Activated T-cell treated with anti-CD3 and anti-CD28 coated beads, Interleukin-2, amount 50 U/mL, for 4 hours (primary cell): Measurements from ENCODE around the gene A4GALT. TPM values are rescaled to one million over a fixed set of nuclear protein-coding genes. Genes with fewer than 3 reads are reported as not detected.
A peak's percentile ranks its signal among the peaks of the same experiment; 100 is the strongest.

ENCODE experiments used
- ATAC-seq, 2 donors: fragments of 200-7000 bp; cut with Tn5 transposase; one replicate each; pipeline ENCODE4 v1.10.0; 2021
- DNase-seq: peaks from one replicate; pipeline ENCODE4 v3.0.0-alpha.2; 2020
- H3K27me3 Mint-ChIP-seq: one replicate; pipeline ENCODE4 v1.8.0; 2021; ENCODE audit warnings: low read depth, mixed read lengths
- H3K36me3 Mint-ChIP-seq: one replicate; pipeline ENCODE4 v1.8.0; 2022; ENCODE audit warnings: mixed read lengths; ENCODE audit not compliant: insufficient read depth
- H3K4me1 Mint-ChIP-seq: one replicate; pipeline ENCODE4 v1.8.0; 2021; ENCODE audit warnings: low read depth, mixed read lengths
- H3K4me3 Mint-ChIP-seq: one replicate; pipeline ENCODE4 v1.8.0; 2021; ENCODE audit warnings: mild to moderate bottlenecking, moderate library complexity, mixed read lengths
- H3K9me3 Mint-ChIP-seq: one replicate; pipeline ENCODE4 v1.8.0; 2021; ENCODE audit warnings: mixed read lengths
- total RNA-seq, 3 donors: library from RNA; stranded (reverse); gene quantifications; one replicate each; pipeline ENCODE4 v1.2.1, GENCODE V29; 2021

Gene A4GALT
- total RNA-seq, 3 donors from 2014 or later: not detected

DNA sequence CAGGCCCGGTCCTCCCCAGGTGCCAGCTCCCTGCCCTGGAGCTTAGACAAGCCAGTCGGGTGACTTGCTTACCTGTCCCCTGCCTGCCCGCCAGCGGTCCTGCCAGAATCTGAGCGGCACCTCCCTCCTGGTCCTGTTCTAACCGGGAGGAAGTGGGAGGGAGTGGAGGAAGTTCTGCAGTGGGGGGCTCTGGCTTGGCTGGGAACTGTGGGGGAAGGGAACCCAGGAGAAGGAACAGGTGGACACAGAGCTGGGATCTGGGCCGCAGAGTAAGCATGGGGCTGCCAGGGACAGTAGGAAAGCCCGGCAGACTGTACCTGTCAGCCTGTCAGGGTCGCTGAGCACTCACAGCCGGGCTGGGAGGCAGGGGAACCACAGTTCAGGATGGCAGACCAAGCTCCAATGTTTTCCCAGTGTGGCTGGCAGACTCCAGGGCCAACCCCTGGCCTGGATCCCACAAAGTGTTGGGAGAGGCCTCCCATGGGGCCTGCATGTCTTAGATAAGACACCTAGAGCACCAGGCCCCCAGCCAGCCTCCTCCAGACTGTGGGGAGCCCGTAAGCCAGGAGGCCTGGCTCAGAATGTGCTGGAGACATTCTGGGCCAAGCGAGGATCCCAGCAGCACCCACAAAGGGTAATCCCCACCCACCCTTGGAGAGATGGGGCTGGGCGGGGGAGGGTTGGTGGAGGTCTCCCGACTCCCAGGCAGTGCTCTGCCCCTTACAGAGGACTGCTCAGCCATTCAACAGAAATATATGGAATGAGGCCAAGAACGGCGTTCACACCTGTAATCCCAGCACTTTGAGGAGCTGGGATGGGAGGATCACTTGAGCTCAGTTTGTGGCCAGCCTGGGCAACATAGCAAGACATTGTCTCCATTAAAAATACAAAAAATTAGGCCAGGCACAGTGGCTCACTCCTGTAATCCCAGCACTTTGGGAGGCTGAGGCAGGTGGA, 73.8 kb downstream of the A4GALT start:
- Mint-ChIP-seq H3K36me3 (no peaks in the 10 kb centered on the region), H3K9me3 (no peaks in the 10 kb centered on the region)

GRCh38 chr22:42645938-42646568, 74.6 kb downstream of the A4GALT start:
- peaks cover 44% of the 10 kb centered on the region for H3K4me1 Mint-ChIP-seq
- H3K4me3 Mint-ChIP-seq: no peak overlapping the region
- no peaks in the 10 kb centered on the region for H3K27me3 Mint-ChIP-seq
- H3K36me3 Mint-ChIP-seq: no peaks in the 10 kb centered on the region
- no peak for DNase-seq
- H3K9me3 Mint-ChIP-seq: no peaks in the 10 kb centered on the region
- no peak for ATAC-seq

More for the DNA sequence above, 73.8 kb downstream of the A4GALT start:
- H3K27me3 Mint-ChIP-seq: no peaks in the 10 kb centered on the region
- DNase-seq: no peak
- no peak for ATAC-seq
- H3K4me3 Mint-ChIP-seq: peak overlapping the region; percentile 100
- H3K4me1 Mint-ChIP-seq: peaks cover 44% of the 10 kb centered on the region

DNA sequence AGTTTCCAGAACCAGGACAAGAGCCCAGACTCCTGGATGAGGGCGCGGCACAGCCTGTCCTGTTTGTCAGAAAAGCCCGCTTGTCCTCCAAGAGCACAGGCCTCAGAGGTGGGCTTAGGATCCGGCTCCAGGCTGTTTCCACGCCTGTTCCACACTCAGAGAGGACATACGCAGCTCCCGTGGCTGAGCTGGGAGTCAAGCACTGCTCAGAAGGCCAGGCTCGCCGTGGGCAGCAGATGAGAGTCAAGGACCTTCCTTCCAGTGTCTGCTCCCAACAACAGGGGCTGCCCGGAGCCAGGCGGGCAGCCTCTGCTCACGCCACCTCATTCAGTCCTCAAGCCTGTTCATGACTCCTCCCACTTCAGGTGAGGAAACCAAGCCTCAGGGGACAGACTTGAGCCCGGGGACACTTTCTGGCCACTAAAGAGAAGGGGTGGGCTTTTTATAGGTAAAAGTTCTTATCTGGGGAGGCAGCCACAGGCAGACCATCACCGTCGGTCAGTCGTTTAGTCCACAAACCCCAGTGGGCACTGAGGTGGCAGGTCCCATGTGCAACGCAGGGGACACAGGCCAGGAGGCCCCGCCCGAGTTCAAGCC, 75.2 kb downstream of the A4GALT start:
- Mint-ChIP-seq H3K4me3 (no peak overlapping the region), H3K36me3 (peaks cover 2% of the 10 kb centered on the region), H3K9me3 (no peaks in the 10 kb centered on the region), H3K27me3 (no peaks in the 10 kb centered on the region), H3K4me1 (peaks cover 44% of the 10 kb centered on the region)
- DNase-seq (no peak), ATAC-seq (no peak)

DNA sequence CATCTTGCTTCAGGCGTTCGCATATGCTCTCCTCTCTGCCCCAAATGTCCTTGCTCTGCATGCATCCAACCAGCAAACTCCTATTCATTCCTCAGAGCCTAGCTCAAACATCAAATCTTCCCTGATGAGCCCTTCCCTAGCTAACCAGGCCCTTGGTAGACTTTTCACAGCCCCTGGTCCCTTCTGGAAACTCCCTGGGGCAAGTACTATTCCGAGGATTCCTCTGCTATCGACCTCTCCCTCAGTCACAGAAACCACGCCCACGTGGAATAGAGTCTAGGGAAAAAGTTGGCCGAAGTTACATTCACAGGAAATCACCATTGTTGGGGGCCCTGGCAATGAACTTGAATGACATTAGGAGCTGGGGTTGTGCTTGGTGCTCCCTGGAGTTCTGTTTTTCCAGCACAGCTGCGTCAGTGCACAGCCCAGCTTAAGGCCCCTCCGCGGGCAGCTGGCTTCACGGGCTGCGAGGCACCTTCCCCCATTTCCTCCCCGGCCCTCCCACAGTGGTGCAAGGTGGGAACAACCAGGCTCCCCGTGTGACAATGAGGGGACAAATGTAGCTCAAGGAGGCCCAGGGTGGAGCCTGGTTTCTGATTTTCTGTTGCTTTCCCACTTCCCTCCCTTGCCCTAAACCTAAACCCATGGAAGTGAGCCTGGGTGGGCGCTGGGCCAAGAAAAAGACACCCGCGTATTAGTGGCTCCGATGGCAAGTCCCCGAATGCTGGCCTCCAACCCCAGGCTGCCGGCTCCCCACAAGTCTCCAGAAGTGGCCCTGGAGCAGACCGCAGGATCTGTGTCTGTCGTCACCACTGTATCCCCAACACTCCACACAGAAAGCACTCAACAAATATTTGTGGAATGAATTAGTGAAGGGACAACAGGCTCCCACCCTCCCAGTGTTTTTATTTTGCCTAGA, 76.0 kb downstream of the A4GALT start:
- peaks cover 42% of the 10 kb centered on the region for H3K4me1 Mint-ChIP-seq
- no peak for ATAC-seq
- H3K36me3 Mint-ChIP-seq: peaks cover 2% of the 10 kb centered on the region
- no peaks in the 10 kb centered on the region for H3K9me3 Mint-ChIP-seq
- DNase-seq: no peak
- H3K27me3 Mint-ChIP-seq: no peaks in the 10 kb centered on the region
- no peak overlapping the region for H3K4me3 Mint-ChIP-seq

- H3K36me3 Mint-ChIP-seq: peaks cover 2% of the 10 kb centered on the region
- H3K9me3 Mint-ChIP-seq: no peaks in the 10 kb centered on the region
- no peaks in the 10 kb centered on the region for H3K27me3 Mint-ChIP-seq
- ATAC-seq (no peak), DNase-seq (no peak)
- peaks cover 41% of the 10 kb centered on the region for H3K4me1 Mint-ChIP-seq
- H3K4me3 Mint-ChIP-seq: no peak overlapping the region
These were observed 76.8 kb downstream of the A4GALT start for GRCh38 chr22:42643634-42644421.

DNA sequence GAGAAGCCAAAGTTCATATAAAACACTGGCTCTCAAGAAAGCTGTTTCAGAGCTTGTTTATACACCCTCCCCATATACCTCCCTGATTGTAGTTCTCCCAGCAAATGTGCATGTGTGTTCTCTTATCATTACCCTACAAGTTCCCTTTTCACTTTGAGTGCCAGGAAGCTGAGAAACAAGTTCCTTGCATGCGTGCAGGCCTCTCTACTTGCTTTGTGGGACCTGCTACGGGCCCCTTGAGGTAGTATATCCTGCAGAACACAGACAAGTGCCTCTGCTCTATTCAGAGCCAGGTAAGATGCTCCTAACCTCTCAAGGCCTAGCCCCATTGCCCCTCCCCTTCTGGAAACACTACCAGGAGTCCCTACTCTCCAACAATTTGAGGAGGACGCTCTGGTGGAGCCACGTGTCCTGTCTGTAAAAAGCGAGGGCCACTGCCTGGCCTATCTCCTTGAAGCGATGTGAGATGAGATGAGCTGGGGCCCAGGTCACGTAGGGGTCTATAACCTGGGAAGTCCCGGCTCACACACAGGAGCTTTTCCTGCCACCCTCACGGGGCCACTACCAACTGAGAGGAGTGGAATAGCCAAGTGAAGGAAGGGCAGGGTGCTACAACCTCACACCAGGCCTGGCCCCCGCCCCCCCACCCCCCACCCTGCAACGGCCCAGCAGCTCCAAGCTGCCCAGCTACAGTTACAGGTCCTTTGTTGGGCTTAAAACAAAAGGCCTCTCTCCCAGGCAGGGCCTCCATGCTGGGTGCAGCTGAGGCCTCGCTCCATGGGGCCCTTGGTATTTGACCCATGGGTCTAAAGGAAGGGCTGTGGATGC, 77.7 kb downstream of the A4GALT start:
- H3K4me3 Mint-ChIP-seq: no peak overlapping the region
- H3K27me3 Mint-ChIP-seq: no peaks in the 10 kb centered on the region
- ATAC-seq (no peak), DNase-seq (no peak)
- H3K36me3 Mint-ChIP-seq: peaks cover 2% of the 10 kb centered on the region
- H3K4me1 Mint-ChIP-seq: peaks cover 34% of the 10 kb centered on the region
- H3K9me3 Mint-ChIP-seq: no peaks in the 10 kb centered on the region

Other genes starting within 250 kb of the A4GALT start
- gene RRP7A, start 201.1 kb downstream of the A4GALT start, total RNA-seq: 100 to 1,000 TPM; 214 to 258 (median 217) TPM
- gene SERHL2, start 166.9 kb downstream of the A4GALT start, total RNA-seq: under 1 TPM; 0.55 to 0.96 (median 0.79) TPM
- gene POLDIP3, start 106.0 kb downstream of the A4GALT start, total RNA-seq: 10 to 100 TPM; 71.8 to 82.6 (median 77.1) TPM
- gene ATP5MGL, start 80.3 kb downstream of the A4GALT start, total RNA-seq: 1 to 10 TPM in 2 of 3 donors, under 1 TPM in 1; 0.71 to 1.2 (median 1.2) TPM
- 10 to 100 TPM; 58.5 to 74.2 (median 73.8) TPM for gene CYB5R3, start 71.5 kb downstream of the A4GALT start, total RNA-seq
- 10 to 100 TPM; 21.6 to 34.5 (median 26.8) TPM for gene ARFGAP3, start 136.4 kb upstream of the A4GALT start, total RNA-seq